ENCODE measurements around the gene WDSUB1.

Gene WDSUB1

DNA sequence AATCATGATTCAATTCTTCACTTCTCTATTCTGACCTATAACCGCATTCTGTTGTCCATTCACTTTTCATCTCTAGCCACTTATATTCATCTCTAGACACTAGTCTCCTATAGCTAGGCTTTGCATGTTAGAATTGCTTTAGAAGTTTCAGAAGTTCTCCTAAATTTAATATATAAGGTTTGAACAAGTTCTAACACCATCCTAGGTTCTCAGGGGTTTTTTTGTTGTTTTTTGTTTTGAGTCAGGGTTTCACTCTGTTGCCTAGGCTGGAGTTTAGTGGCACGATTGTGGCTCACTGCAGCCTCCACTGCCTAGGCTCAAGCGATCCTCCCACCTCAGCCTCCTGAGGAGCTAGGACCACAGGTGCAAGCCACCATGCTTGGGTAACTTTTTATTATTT is 19.9 kb downstream of the WDSUB1 start:
- no peak for DNase-seq (ENCODE audit: low spot score)

GRCh38 chr2:159265171-159265576 is 21.3 kb downstream of the WDSUB1 start:
- DNase-seq (ENCODE audit: low spot score), result no peak

DNA sequence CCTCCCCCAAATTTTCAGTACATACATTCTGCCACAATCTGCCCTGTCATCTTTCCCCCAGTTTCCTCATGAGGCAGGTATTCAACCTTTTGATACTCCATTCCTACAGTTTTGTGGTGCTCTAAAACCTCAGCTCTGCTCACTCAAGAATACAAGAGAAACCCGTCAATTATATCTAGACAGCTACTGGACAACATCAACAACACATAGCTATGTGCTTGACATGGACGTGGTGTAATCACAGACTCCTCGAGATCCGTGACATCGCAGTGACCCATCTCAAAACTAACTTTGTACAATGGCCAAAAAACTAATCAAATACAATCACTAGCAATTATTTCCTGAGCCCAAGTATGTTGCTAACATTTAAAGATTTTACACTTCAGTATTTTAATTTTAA is 23.6 kb downstream of the WDSUB1 start:
- DNase-seq (ENCODE audit: low spot score), result no peak

GRCh38 chr2:159262226-159262625 is 24.3 kb downstream of the WDSUB1 start:
- no peak for DNase-seq (ENCODE audit: low spot score)

GRCh38 chr2:159256159-159256558 is 30.3 kb downstream of the WDSUB1 start:
- DNase-seq (ENCODE audit: low spot score), result no peak

- DNase-seq (ENCODE audit: low spot score), result no peak
Observed at GRCh38 chr2:159252905-159253304, 33.6 kb downstream of the WDSUB1 start.

DNA sequence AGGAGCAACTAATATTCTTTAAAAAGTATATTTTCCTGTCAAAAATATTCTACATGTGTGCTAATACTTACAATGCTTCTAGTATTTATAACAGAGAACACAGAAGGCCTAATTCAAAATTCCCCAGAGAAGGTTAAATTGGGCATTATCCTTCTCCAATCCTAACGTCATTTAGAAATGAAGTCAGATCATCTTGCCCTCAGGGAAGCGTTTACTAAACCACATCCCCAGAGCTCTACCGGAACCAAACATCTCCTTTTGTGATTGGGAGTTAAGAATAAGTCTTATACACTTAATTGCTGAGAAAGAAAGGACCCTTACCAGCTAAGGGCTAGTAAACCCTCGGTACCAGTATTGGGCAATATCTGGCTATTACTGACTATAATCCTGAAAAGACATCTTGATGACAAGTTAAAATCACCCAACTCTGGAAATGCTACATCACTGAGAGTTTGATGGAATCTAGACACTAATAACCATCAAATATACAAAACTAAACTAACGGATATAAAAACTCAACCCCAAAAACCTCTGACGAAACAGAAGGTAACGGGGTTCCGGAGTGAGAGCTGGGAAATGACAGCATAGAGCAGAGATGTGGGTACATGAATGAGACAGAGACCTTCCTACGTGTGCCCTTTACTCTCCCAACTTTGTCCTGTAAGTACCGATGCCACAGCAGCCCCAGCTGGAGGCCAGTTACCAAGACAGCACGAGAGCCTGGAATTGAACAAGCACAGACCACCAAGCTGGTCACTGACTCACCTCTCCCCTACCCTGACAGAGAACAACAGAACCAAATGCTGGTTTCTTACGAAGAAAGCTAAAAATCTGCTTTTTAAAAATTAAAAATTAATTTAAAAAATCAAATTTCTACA is 35.0 kb downstream of the WDSUB1 start:
- DNase-seq (ENCODE audit: low spot score), result peak; percentile 49

DNA sequence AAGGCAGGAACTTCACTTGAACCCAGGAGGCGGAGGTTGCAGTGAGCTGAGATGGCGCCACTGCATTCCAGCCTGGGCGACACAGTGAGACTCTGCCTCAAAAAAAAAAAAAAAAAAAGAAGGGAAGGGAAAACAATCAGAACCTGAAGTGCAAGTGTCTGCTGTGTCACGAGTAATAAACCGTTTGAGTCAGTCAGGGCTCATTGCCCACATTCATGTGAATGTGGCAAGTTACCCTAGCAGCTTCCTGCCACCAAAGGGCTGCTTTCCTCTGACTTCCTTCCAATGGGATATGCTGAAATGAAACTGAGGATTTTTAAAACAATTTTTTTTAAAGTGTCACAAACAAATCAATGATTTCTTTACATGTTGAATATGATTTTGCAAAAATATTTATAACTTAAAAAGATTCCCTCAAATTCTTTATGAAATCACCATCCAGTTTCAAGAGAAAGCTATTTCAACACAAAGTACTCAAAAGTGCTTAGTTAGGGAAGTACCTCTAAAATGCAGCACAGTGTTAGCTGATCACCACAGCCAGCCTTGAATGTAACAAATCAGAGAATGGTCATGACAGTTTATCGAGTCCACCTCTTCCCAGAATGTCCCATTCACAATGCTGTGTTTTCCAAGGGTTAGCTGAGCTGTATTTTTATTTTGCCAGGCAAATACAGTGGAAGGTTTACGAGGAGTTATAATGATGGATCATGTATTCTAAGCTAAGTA is 36.4 kb downstream of the WDSUB1 start:
- DNase-seq (ENCODE audit: low spot score), result peak; percentile 57

DNA sequence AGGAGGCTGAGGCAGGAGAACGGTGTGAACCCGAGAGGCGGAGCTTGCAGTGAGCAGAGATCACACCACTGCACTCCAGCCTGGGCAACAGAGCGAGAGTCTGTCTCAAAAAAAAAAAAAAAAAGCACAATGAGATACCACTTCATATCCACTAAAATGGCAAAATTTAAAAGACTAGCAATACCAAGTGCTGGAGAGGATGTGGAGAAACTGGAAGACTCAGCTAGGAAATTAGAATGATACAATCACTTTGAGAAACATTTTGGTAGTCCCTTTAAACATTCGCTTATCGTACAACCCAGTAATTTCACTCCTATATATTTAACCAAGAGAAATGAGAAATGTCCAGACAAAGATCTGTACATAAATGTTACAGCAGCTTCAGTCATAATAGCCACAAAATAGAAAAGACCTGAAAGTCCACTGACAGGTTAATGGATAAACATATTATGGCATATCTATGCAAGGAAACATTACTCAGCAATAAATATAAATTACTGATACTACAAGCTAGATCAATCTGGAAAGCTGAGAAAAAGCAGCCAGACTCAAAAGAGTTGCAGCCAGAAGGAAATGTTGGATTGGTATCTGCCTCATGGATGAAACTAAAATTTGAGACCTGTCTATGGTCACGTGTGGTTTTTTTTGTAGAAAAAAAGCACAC is 40.0 kb downstream of the WDSUB1 start:
- no peak for DNase-seq (ENCODE audit: low spot score)

- DNase-seq (ENCODE audit: low spot score), result no peak
Observed at GRCh38 chr2:159243529-159243928, 43.0 kb downstream of the WDSUB1 start.

DNA sequence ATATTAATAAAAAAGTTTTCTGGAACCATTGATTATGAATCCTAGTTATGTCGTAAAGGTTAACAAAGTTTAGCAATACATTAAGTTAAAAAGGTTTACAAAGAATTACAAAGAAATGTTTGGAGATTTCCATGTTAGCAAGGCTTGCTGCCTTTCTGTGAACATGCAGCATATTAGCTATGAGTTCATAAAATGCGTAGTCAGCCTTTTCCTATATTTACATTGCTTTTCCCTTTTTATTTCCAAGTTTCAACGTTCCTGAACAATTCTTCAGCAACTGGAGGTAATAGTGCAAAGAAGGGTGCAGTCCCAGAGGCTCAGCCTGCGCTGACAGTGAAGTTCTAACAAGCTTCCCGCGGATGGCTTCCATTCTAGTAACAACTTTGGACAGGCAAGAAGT is 51.6 kb downstream of the WDSUB1 start:
- DNase-seq (ENCODE audit: low spot score), result no peak

GRCh38 chr2:159232456-159233170 is 53.9 kb downstream of the WDSUB1 start:
- no peak for DNase-seq (ENCODE audit: low spot score)

GRCh38 chr2:159230145-159230877 is 56.2 kb downstream of the WDSUB1 start:
- no peak for DNase-seq (ENCODE audit: low spot score)

- DNase-seq (ENCODE audit: low spot score), result no peak
Observed at GRCh38 chr2:159229476-159230144, 56.9 kb downstream of the WDSUB1 start.

DNA sequence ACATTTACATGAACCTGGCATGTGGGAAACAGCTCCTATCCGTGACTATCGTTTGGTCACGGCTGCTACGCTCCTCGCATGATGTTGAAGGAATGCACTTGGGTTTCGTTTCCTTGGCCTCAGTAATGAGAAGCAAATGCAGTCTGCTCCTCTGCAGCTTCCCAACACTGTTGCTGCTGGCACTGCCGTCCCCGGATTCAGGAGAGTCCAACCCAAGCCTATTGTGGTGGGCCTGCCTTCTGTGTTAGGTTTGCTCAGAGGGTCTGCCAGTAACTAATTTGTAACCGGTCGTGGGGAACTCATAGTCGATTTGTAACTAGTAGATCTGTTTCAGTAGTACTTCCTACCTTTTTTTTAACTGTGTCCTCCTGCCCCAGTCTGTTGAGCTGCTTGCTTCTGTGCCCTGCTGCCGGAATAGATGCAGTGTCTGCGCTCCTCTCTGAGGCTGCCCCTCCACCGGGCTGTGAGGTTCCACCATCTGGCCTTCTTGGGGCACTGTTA is 58.4 kb downstream of the WDSUB1 start:
- DNase-seq (ENCODE audit: low spot score), result no peak

DNA sequence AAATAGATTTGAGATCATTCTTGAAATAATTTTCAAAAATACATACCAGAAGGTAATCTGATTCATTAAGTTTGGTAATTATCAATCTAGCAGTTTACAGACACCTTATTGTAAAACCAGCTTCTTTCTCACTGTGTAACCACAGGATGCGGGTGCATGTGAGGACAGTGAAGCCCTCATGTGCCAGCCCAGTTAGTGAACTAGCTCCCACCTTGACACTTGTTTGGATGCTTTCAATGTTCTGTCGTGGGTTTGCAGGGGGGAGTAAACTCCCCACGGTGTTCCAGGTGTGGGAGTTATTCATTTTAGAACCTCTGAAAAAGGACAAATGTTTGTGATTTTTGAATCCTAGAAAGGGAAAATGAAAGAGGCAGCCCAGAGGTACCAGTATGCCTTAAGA is 59.0 kb downstream of the WDSUB1 start:
- DNase-seq (ENCODE audit: low spot score), result no peak

DNA sequence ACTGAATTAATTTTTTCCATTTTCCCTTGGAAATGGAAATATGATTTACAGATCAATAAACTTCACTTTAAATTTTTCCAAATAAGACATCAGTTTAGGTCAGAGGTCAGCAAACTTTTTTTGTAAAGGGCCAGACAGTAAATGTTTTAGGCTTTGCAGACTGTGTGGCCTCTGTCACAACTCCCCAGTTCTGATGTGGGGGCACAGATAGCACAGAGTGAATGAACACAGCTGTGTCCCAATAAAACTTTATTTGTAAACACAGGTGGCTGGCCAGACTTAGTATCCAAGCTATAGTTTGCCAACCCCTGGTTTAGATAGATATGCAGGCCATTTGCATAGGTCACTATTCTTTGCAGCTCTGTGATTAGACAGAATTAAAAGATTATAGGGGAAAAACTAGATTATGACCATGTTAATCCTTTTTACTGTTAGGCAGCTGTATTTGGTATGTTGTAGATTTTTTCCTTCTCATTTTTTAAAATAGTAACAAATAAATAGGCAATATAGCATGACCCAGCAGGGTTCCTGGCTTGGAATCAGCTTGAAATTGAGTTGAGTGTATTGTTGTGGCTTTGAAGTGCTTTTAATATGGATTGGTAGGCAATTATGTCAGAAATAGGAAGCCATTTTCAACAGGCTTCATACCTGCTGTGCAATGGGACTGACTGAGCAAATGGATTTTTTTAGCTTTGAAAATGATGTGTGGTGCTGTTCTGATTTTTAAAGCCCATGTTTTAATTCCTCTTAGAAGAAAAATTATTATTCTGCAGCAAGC is 59.7 kb downstream of the WDSUB1 start:
- DNase-seq (ENCODE audit: low spot score), result no peak

DNA sequence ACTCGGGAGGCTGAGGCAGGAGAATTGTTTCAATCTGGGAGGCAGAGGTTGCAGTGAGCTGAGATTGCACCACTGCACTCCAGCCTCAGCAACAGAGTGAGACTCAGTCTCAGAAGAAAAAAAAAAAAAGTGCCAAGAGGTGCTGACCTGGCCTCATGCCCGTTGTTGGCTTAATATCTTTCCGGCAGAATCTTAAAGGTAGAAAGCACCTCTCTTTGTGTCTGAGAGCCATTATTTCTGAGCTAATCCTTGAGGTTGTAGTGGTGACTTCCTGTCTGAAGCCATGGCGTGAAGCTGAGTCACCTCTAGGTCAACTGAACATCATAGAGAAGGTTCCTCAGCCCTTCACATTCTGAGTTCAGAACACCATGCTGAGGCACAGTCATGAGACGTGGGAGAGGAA is 60.4 kb downstream of the WDSUB1 start:
- DNase-seq (ENCODE audit: low spot score), result peak; percentile 79

GRCh38 chr2:159225025-159226016 is 61.2 kb downstream of the WDSUB1 start:
- no peak for DNase-seq (ENCODE audit: low spot score)

Data from COLO829 (cell line).